ENCODE results near the gene GOSR2. TPM values are rescaled to one million over a fixed set of nuclear protein-coding genes. Genes with fewer than 3 reads are reported as not detected.

The GOSR2 gene
- total RNA-seq, 1 experiment from 2014 or later = 48.4 TPM

DNA sequence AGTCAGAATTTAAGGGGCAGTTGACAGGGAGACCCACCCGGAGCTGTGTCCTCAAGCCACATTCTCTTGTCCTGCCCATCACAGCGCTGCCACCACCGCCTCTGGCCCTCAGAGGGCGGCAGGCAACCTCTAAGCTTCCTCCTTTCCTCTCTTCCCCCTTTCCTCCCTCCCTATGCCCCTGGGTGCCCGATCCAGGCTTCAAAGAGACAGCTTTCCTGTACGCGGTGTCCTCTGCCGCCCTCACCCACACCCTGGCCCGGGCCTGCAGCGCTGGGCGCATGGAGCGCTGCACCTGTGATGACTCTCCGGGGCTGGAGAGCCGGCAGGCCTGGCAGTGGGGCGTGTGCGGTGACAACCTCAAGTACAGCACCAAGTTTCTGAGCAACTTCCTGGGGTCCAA is 48.1 kb upstream of the GOSR2 start:
- Histone ChIP-seq H3K4me1 (ENCODE audit: insufficient read depth, low read length) (no peaks in the 10 kb centered on the region), H3K27ac (ENCODE audit: low read length) (no peak overlapping the region), H3K79me2 (ENCODE audit: low read length) (no peaks in the 10 kb centered on the region), H3K4me2 (ENCODE audit: low read length) (no peak overlapping the region), H2AFZ (ENCODE audit: low read length) (no peak overlapping the region), H3K9ac (ENCODE audit: low read length) (no peak overlapping the region), H3K9me2 (replicated peaks; ENCODE audit: low read length) (no peaks in the 10 kb centered on the region), H3F3A (ENCODE audit: low read length, unreplicated experiment) (no peaks in the 10 kb centered on the region), H3K36me3 (ENCODE audit: low read depth, low read length) (no peaks in the 10 kb centered on the region), H3K9me3 (ENCODE audit: low read length) (no peaks in the 10 kb centered on the region), H4K20me1 (ENCODE audit: low read length) (no peaks in the 10 kb centered on the region), H3K27me3 (ENCODE audit: low read length) (no peaks in the 10 kb centered on the region), H3K4me3 (ENCODE audit: low read length) (no peak overlapping the region)
- intact Hi-C loops (cut with micrococcal nuclease) = no loop called here
- BruUV-seq (replicated peaks) = no TSS peak
- ChIA-PET CTCF (no interaction called here), POLR2A (ENCODE audit: unreplicated experiment) (no interaction called here)
- ATAC-seq (no peak), DNase-seq (no peak)
- no peak for TF ChIP-seq EZH2phosphoT487 (IDR thresholded peaks at IDR 0.05; ENCODE audit: borderline replicate concordance, low read length)
- TF ChIP-seq, protein P1, sequence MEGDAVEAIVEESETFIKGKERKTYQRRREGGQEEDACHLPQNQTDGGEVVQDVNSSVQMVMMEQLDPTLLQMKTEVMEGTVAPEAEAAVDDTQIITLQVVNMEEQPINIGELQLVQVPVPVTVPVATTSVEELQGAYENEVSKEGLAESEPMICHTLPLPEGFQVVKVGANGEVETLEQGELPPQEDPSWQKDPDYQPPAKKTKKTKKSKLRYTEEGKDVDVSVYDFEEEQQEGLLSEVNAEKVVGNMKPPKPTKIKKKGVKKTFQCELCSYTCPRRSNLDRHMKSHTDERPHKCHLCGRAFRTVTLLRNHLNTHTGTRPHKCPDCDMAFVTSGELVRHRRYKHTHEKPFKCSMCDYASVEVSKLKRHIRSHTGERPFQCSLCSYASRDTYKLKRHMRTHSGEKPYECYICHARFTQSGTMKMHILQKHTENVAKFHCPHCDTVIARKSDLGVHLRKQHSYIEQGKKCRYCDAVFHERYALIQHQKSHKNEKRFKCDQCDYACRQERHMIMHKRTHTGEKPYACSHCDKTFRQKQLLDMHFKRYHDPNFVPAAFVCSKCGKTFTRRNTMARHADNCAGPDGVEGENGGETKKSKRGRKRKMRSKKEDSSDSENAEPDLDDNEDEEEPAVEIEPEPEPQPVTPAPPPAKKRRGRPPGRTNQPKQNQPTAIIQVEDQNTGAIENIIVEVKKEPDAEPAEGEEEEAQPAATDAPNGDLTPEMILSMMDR (conservative IDR thresholded peaks at IDR 0.05; ENCODE audit: low read depth, low read length) = no peak
- no peak for TF ChIP-seq EZH2 (IDR thresholded peaks at IDR 0.05; ENCODE audit: low read length, unreplicated experiment)

DNA sequence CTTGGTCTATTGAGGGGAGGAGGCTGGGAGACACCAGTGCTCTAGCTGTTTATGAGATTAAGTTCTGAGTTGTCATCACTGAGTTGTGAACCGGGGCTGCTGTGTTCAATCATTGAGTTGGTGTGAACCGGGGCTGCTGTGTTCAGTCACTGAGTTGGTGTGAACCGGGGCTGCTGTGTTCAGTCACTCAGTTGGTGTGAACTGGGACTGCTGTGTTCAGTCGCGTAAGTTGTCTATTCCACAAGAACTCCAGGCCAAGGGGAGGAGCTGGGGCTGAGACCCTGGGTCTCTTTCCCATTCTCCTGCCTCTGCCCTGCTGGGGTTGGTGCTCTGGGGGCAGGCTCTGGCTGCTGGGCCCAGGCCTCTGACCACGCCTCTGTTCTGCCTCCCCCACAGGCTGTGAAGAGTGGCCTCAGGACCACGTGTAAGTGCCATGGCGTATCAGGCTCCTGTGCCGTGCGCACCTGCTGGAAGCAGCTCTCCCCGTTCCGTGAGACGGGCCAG is 47.1 kb upstream of the GOSR2 start:
- H3K9me3 ChIP-seq (ENCODE audit: low read length) = no peaks in the 10 kb centered on the region
- no peaks in the 10 kb centered on the region for H3K4me1 ChIP-seq (ENCODE audit: insufficient read depth, low read length)
- H3K4me3 ChIP-seq (ENCODE audit: low read length) = no peak overlapping the region
- no peak overlapping the region for H3K27ac ChIP-seq (ENCODE audit: low read length)
- DNase-seq (no peak), ATAC-seq (no peak; the same call in 1 of the 2 replicates)
- H3K36me3 ChIP-seq (ENCODE audit: low read depth, low read length) = no peaks in the 10 kb centered on the region
- no peaks in the 10 kb centered on the region for H4K20me1 ChIP-seq (ENCODE audit: low read length)
- no peaks in the 10 kb centered on the region for H3K27me3 ChIP-seq (ENCODE audit: low read length)
- peak overlapping the region; percentile 41; the same call in 1 of the 2 replicates for H2AFZ ChIP-seq (ENCODE audit: low read length)
- H3K9ac ChIP-seq (ENCODE audit: low read length) = no peak overlapping the region
- ChIA-PET POLR2A (ENCODE audit: unreplicated experiment) (no interaction called here), CTCF (interaction anchor here (0.6 kb wide), 1 partner anchor 34 kb away, joined by 3 read pairs; no protein-coding TSS in a partner anchor)
- TF ChIP-seq EZH2phosphoT487 (IDR thresholded peaks at IDR 0.05; ENCODE audit: borderline replicate concordance, low read length) = no peak
- no peak for TF ChIP-seq EZH2 (IDR thresholded peaks at IDR 0.05; ENCODE audit: low read length, unreplicated experiment)
- TF ChIP-seq, protein P1 (conservative IDR thresholded peaks at IDR 0.05; ENCODE audit: low read depth, low read length) = no peak
- intact Hi-C loops (cut with micrococcal nuclease) = no loop called here
- H3K79me2 ChIP-seq (ENCODE audit: low read length) = no peaks in the 10 kb centered on the region
- no TSS peak for BruUV-seq (replicated peaks)
- no peaks in the 10 kb centered on the region for H3F3A ChIP-seq (ENCODE audit: low read length, unreplicated experiment)
- no peak overlapping the region for H3K4me2 ChIP-seq (ENCODE audit: low read length)
- no peaks in the 10 kb centered on the region for H3K9me2 ChIP-seq (replicated peaks; ENCODE audit: low read length)

GRCh38 chr17:46876353-46876887 is 46.5 kb upstream of the GOSR2 start:
- TF ChIP-seq, protein P1 (conservative IDR thresholded peaks at IDR 0.05; ENCODE audit: low read depth, low read length) = peak; percentile 84
- TF ChIP-seq EZH2phosphoT487 (IDR thresholded peaks at IDR 0.05; ENCODE audit: borderline replicate concordance, low read length) = no peak
- POLR2A ChIA-PET (ENCODE audit: unreplicated experiment) = no interaction called here

More at GRCh38 chr17:46876353-46876887, 46.5 kb upstream of the GOSR2 start:
- intact Hi-C loops (cut with micrococcal nuclease) = no loop called here
- H3K9me2 ChIP-seq (replicated peaks; ENCODE audit: low read length) = no peaks in the 10 kb centered on the region
- no peaks in the 10 kb centered on the region for H3K79me2 ChIP-seq (ENCODE audit: low read length)
- no peak overlapping the region for H3K4me2 ChIP-seq (ENCODE audit: low read length)
- peak; percentile 79 for DNase-seq
- H3K4me1 ChIP-seq (ENCODE audit: insufficient read depth, low read length) = no peaks in the 10 kb centered on the region
- no peaks in the 10 kb centered on the region for H3F3A ChIP-seq (ENCODE audit: low read length, unreplicated experiment)
- peak overlapping the region; percentile 41; the same call in 1 of the 2 replicates for H2AFZ ChIP-seq (ENCODE audit: low read length)
- no peak overlapping the region for H3K9ac ChIP-seq (ENCODE audit: low read length)
- H3K27ac ChIP-seq (ENCODE audit: low read length) = no peak overlapping the region
- no peaks in the 10 kb centered on the region for H4K20me1 ChIP-seq (ENCODE audit: low read length)
- no peaks in the 10 kb centered on the region for H3K36me3 ChIP-seq (ENCODE audit: low read depth, low read length)
- CTCF ChIA-PET = interaction anchor here (0.5 to 0.6 kb wide), 2 partner anchors 25 to 34 kb away, joined by 3 read pairs; partner anchors contain the start of gene WNT9B
- ATAC-seq = peak; percentile 98
- no peaks in the 10 kb centered on the region for H3K27me3 ChIP-seq (ENCODE audit: low read length)
- no TSS peak for BruUV-seq (replicated peaks)
- no peak overlapping the region for H3K4me3 ChIP-seq (ENCODE audit: low read length)
- H3K9me3 ChIP-seq (ENCODE audit: low read length) = no peaks in the 10 kb centered on the region

Measured in PC-3 (cell line).